Astrocyte (in vitro differentiated cells and primary cell): Measurements from ENCODE around the gene ACTL7A. TPM values are rescaled to one million over a fixed set of nuclear protein-coding genes. Genes with fewer than 3 reads are reported as not detected.

Source experiments
- DNase-seq: peaks from one replicate; pipeline ENCODE4 v3.0.0-alpha.2; 2010; ENCODE audit warnings: low read depth
- FAIRE-seq: peaks from 2 replicates; lab custom pipeline; 2011; peaks lifted over from hg19 to GRCh38; lab: Jason Lieb, UNC
- H2AFZ ChIP-seq: 2 replicates; pipeline ENCODE4 v1.6.0; 2012; ENCODE audit warnings: low read depth, low read length, inconsistent platforms
- H3K27ac ChIP-seq: 2 replicates; pipeline ENCODE4 v1.5.1; 2011; ENCODE audit warnings: low read depth, low read length, inconsistent platforms
- H3K27me3 ChIP-seq: 2 replicates; pipeline ENCODE4 v1.6.0; 2011; ENCODE audit warnings: low read length, inconsistent platforms; ENCODE audit not compliant: insufficient read depth
- H3K36me3 ChIP-seq: 2 replicates; pipeline ENCODE4 v1.5.1; 2011; ENCODE audit warnings: low read length, inconsistent platforms; ENCODE audit not compliant: insufficient read depth
- H3K4me1 ChIP-seq: 2 replicates; pipeline ENCODE4 v1.5.1; 2011; ENCODE audit warnings: low read length, inconsistent platforms; ENCODE audit not compliant: insufficient read depth
- H3K4me2 ChIP-seq: 2 replicates; pipeline ENCODE4 v1.6.0; 2012; ENCODE audit warnings: low read length, inconsistent platforms
- H3K4me3 ChIP-seq: 2 replicates; pipeline ENCODE4 v1.5.1; 2011; ENCODE audit warnings: low read depth, mild to moderate bottlenecking, low read length, inconsistent platforms; ENCODE audit not compliant: insufficient read depth
- H3K79me2 ChIP-seq: 2 replicates; pipeline ENCODE4 v1.6.0; 2012; ENCODE audit warnings: mild to moderate bottlenecking, low read length, inconsistent platforms; ENCODE audit not compliant: insufficient read depth
- H3K9ac ChIP-seq: 2 replicates; pipeline ENCODE4 v1.6.0; 2012; ENCODE audit warnings: mild to moderate bottlenecking, low read length, inconsistent platforms
- H3K9me3 ChIP-seq: 2 replicates; pipeline ENCODE4 v1.5.1; 2012; ENCODE audit warnings: low read depth, mild to moderate bottlenecking, low read length, inconsistent platforms; ENCODE audit not compliant: insufficient read depth
- H4K20me1 ChIP-seq: 2 replicates; pipeline ENCODE4 v1.6.0; 2012; ENCODE audit warnings: low read length, inconsistent platforms; ENCODE audit not compliant: insufficient read depth
- H3K27ac Mint-ChIP-seq: one replicate; pipeline ENCODE4 v1.8.0; 2021; ENCODE audit warnings: mild to moderate bottlenecking, mixed read lengths; ENCODE audit not compliant: unreplicated experiment
- H3K27me3 Mint-ChIP-seq: one replicate; pipeline ENCODE4 v1.8.0; 2021; ENCODE audit warnings: low read depth, mixed read lengths; ENCODE audit not compliant: unreplicated experiment
- H3K36me3 Mint-ChIP-seq: one replicate; pipeline ENCODE4 v1.8.0; 2021; ENCODE audit warnings: low read depth, mixed read lengths; ENCODE audit not compliant: unreplicated experiment
- H3K4me1 Mint-ChIP-seq: one replicate; pipeline ENCODE4 v1.8.0; 2021; ENCODE audit warnings: low read depth, mixed read lengths; ENCODE audit not compliant: unreplicated experiment
- H3K4me3 Mint-ChIP-seq: one replicate; pipeline ENCODE4 v1.8.0; 2021; ENCODE audit warnings: mild to moderate bottlenecking, moderate library complexity, mixed read lengths; ENCODE audit not compliant: unreplicated experiment
- H3K9me3 Mint-ChIP-seq: one replicate; pipeline ENCODE4 v1.8.0; 2021; ENCODE audit warnings: mild to moderate bottlenecking, mixed read lengths; ENCODE audit not compliant: unreplicated experiment
- CTCF ChIP-seq: IDR thresholded peaks from 2 replicates; pipeline ENCODE4 v1.5.1; 2011; ENCODE audit warnings: low read depth, mild to moderate bottlenecking, inconsistent platforms, low read length, moderate library complexity; ENCODE audit not compliant: insufficient read depth
- EZH2 ChIP-seq: IDR thresholded peaks from 2 replicates; pipeline ENCODE4 v1.6.1; 2012; ENCODE audit warnings: mild to moderate bottlenecking, low read length, inconsistent platforms; ENCODE audit not compliant: insufficient read depth
- total RNA-seq: library from RNA; stranded (reverse); gene quantifications from 2 replicates; pipeline ENCODE4 v1.2.1, GENCODE V29; 2021

The ACTL7A gene
- total RNA-seq, 1 donor from 2014 or later: not detected

- no peaks in the 10 kb centered on the region for H3K4me1 ChIP-seq
- H3K4me1 Mint-ChIP-seq: no peaks in the 10 kb centered on the region
- no peaks in the 10 kb centered on the region for H3K27me3 Mint-ChIP-seq
- H3K27me3 ChIP-seq: no peaks in the 10 kb centered on the region
- H3K4me3 ChIP-seq: no peak overlapping the region
- no peak overlapping the region for H3K27ac Mint-ChIP-seq
- peak; percentile 28 for DNase-seq
- H3K9ac ChIP-seq: no peak overlapping the region
- H2AFZ ChIP-seq: no peak overlapping the region
- no peak overlapping the region for H3K27ac ChIP-seq
- H3K79me2 ChIP-seq: no peaks in the 10 kb centered on the region
- H3K36me3 Mint-ChIP-seq: peaks cover 13% of the 10 kb centered on the region
- no peak overlapping the region for H3K4me2 ChIP-seq
- no peaks in the 10 kb centered on the region for H3K9me3 Mint-ChIP-seq
- FAIRE-seq: no peak
- H3K9me3 ChIP-seq: no peaks in the 10 kb centered on the region
- peaks cover 32% of the 10 kb centered on the region for H3K36me3 ChIP-seq
- H4K20me1 ChIP-seq: no peaks in the 10 kb centered on the region
- H3K4me3 Mint-ChIP-seq: no peak overlapping the region
- TF ChIP-seq EZH2 (no peak), CTCF (no peak)
Measured at GRCh38 chr9:108903420-108904103, 41.5 kb downstream of the ACTL7A start.

GRCh38 chr9:108904161-108904560, 42.1 kb downstream of the ACTL7A start:
- TF ChIP-seq EZH2: no peak
- no peak for TF ChIP-seq CTCF
- H3K36me3 ChIP-seq: peaks cover 30% of the 10 kb centered on the region

GRCh38 chr9:108905494-108905893, 43.4 kb downstream of the ACTL7A start:
- no peak for DNase-seq
- no peak for FAIRE-seq
- Mint-ChIP-seq H3K4me1 (no peaks in the 10 kb centered on the region), H3K27ac (no peak overlapping the region), H3K36me3 (peaks cover 14% of the 10 kb centered on the region), H3K4me3 (no peak overlapping the region), H3K27me3 (no peaks in the 10 kb centered on the region), H3K9me3 (no peaks in the 10 kb centered on the region)
- Histone ChIP-seq H3K4me1 (no peaks in the 10 kb centered on the region), H3K79me2 (no peaks in the 10 kb centered on the region), H3K27ac (no peak overlapping the region), H3K4me2 (no peak overlapping the region), H3K36me3 (peaks cover 31% of the 10 kb centered on the region), H4K20me1 (no peaks in the 10 kb centered on the region), H2AFZ (no peak overlapping the region), H3K4me3 (no peak overlapping the region), H3K9me3 (no peaks in the 10 kb centered on the region), H3K9ac (no peak overlapping the region), H3K27me3 (no peaks in the 10 kb centered on the region)
- TF ChIP-seq CTCF (no peak), EZH2 (no peak)

More at GRCh38 chr9:108904161-108904560, 42.1 kb downstream of the ACTL7A start:
- FAIRE-seq (no peak), DNase-seq (no peak)
- Histone ChIP-seq H3K9me3 (no peaks in the 10 kb centered on the region), H3K27ac (no peak overlapping the region), H3K9ac (no peak overlapping the region), H3K79me2 (no peaks in the 10 kb centered on the region), H3K4me3 (no peak overlapping the region), H3K4me2 (no peak overlapping the region), H3K4me1 (no peaks in the 10 kb centered on the region), H4K20me1 (no peaks in the 10 kb centered on the region), H2AFZ (no peak overlapping the region), H3K27me3 (no peaks in the 10 kb centered on the region)
- H3K27me3 Mint-ChIP-seq: no peaks in the 10 kb centered on the region
- H3K4me3 Mint-ChIP-seq: no peak overlapping the region
- H3K4me1 Mint-ChIP-seq: no peaks in the 10 kb centered on the region
- H3K27ac Mint-ChIP-seq: no peak overlapping the region
- H3K36me3 Mint-ChIP-seq: peaks cover 14% of the 10 kb centered on the region
- no peaks in the 10 kb centered on the region for H3K9me3 Mint-ChIP-seq
